Stimulated activated CD8-positive, alpha-beta memory T cell treated with anti-CD3 and anti-CD28 coated beads, Interleukin-15, amount 100 ng/mL, for 24 hours (primary cell): ENCODE results near the gene TRIM28.
"Not testable (repeated sequence)": the region's sequence is repeated elsewhere in the genome, so short reads cannot be mapped to it uniquely, and the experiment has no call there.

Experiments
- DNase-seq: peaks from one replicate; pipeline ENCODE4 v3.0.0-alpha.2; 2020; ENCODE audit warnings: low read depth

Gene TRIM28

GRCh38 chr19:58543826-58544590 is at the start of gene TRIM28:
TSS of gene TRIM28 (plus strand) at chr19:58544064. CDS start at chr19:58544758, 694 bp downstream.
- DNase-seq: peak; percentile 100

GRCh38 chr19:58497634-58498170 is 46.2 kb upstream of the TRIM28 start:
- no peak for DNase-seq

DNA sequence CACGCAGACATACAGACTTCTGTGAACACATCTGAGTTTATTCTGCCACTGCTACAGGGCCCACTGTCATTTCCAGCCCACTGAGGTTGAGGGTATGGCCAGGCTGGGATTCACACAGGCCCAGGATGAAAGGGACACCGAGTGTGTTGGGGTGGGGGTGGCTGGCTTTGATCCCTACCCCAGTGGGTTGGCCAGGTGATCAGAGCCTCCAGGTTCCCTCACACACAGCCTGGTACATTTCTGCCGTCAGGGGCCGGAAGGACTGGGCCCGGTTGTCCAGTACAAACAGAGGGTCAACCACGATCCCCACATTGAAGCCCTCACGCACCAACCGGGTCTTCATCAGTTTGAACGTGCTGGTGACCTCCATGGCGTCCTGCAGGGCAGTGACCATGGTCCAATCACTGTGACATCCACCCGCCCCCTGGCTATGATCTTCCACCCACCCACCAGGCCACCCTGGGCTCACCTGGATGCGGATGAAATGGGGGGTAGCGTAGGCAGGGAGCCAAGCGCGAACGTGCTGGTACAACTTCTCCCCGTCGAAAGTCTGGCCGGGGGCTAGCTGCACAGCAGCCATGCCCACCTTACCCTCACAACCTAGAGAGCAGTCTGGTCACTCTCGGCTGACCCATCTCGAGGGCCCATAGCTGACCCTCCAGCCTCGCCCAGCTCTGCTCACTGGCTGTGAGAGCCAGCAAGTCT is 45.4 kb upstream of the TRIM28 start:
- DNase-seq: no peak

DNA sequence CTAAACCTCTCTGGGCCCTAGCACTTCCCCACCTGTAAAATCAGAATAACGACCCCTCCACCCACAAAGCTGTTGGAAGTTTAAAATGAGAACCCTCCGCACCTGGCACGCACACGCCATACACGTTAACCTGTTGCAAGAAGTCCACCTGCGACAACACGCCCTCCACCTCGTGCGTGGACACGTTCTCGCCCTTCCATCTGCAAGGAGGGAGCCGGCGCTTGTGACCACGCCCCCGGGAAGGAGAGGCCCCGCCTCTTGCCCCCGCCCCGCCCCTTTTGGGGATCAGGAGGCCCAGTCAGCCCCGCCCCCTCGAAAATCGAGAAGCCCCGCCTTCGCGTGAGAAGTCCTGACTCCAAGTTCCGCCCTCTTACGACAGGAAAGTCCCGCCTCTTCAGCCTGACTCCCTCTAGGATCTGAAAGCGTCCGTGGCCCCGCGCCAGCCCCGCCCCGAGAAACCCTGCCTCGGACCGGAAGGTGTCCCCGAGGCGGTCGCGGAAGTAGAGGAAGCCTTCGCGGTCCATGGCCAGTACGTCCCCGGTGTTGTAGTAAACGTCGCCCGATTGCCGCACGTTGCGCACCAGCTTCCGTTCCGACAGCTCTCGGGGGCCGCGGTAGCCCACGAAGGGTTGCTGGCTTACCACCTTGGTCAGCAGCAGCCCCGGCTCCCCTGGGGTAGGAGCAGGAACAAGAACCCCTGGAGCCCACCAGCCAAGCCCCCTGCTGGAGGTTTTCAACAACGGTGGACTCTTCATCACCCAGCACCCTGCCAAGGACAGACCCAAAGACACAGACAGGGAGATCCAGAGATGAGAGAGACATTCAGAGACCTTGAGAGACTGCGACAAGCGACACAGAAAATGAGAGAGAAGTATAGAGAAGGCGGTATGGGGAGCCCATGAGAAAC is 44.6 kb upstream of the TRIM28 start:
- DNase-seq: peak; percentile 93

DNA sequence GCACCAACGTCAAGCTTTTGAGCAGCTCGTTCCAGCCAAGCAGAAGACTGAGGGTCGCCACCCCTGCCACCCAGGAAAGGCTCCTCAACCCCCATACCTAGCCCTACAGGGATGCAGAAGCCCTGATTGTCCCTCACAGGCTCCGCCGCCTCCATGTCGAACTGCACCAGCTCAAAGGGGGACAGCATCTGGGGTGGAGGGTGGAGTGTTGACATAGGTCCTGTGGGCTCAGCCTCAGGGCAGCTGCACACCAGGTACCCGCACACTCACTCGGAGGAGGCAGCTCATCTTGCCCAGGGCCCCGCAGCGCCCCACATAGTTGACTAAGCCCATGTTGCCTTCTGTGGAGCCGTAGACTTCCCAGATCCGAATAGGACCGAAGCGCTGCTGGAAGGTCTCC is 43.6 kb upstream of the TRIM28 start:
- no peak for DNase-seq

GRCh38 chr19:58507602-58508223 is 36.2 kb upstream of the TRIM28 start:
- not testable (repeated sequence) for DNase-seq

- no peak for DNase-seq
These were observed 34.2 kb upstream of the TRIM28 start for GRCh38 chr19:58509731-58510083.

DNA sequence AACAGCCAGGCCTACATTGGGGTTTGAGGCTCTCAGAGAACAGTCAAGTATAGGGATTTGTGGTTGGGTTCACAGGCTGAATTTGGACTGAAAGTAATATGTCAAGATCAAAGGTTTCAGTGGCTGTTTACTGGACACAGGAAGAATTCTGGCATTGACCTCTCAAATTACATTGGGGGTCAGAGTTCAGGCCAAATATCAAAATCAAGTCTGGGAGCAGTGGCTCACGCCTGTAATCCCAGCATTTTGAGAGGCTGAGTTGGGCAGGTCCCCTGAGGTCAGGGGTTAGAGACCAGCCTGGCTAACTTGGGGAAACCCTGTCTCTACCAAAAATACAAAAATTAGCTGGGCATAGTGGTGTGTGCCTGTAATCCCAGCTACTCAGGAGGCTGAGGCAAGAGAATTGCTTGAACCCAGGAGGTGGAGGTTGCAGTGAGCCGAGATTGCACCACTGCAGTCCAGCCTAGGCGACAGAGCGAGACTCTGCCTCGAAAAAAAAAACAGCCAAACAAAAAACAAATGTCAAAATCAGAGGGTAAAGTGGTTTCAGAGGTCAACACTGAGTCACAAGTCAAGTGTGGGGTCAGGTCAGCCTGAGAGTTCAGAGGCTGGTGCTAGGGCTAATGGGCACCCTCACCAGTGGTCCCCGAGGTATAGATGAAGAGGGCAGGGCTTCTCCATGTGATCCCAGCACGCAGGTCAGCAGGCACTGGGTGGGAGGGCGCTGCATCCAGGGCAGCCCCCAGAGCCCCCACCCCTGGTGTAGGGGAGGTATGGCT is 33.6 kb upstream of the TRIM28 start:
- DNase-seq: no peak

DNA sequence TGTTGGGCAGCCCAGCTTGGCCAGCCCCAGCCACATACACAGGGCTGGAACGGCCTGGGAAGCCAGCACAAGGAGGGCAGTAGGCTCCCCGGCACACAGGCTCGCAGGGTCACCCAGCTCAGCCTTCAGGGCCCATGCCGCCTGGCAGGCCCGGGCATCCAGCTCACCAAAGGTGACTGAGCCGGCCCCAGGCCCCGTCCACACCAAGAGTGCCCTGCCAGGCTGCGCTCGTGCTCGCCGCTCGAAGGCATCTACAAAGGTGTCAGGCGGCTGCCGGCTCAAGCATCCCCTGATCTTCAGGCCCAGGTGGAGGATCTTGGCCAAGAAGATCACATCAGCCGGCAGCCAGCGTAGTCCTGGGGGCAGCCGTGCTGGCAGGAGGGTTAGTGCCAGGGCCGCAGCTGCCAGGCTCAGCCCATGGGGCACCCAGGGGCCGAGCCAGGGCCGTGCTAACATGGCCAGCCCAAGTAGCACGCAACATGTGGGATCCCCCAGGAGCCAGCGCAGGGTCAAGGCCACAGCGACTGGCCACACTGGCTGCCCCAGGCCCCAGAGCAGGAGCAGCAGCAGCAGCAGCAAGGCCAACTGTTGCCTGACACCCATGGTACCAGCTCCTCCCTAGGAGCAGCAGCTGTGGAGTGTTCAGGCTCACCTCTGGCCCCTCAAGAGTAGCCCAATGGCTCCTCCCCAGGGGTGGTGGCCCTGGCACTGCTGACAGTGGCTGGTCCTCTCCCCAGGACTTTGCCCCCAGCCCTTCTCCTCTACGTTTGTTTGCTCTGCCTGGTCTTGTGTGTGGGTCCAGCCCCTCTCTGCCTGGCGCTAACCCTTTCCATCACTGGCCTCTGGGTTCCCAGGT is 32.3 kb upstream of the TRIM28 start, which contains the start of gene SLC27A5:
TSS of gene SLC27A5 (minus strand) at position 640 of the 856 bp plus-strand sequence. CDS start at position 603, 37 bp downstream.
- no peak for DNase-seq

DNA sequence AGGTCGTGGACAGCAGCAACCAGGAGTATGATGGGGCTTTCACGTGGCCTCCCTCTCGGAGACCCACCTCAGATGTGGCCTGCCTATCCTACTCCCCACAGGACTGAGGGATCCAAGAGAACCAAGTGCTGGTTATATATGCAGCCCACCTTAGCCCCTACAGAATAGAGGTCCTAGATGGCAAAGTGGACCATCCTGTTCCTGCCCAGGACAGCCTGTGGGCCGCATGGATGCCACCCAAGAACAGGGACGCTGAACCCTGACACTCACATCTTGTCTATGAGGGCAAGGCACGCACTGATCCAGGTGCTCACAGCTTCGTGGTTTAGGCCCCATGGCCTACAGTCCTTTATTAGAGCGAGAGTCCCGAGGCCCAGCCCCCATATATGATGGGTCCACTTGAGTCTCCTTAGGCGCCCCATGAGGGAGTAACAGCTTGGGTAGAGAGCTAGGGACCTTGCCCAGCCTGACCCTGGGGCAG is 30.6 kb upstream of the TRIM28 start:
- DNase-seq: no peak

DNA sequence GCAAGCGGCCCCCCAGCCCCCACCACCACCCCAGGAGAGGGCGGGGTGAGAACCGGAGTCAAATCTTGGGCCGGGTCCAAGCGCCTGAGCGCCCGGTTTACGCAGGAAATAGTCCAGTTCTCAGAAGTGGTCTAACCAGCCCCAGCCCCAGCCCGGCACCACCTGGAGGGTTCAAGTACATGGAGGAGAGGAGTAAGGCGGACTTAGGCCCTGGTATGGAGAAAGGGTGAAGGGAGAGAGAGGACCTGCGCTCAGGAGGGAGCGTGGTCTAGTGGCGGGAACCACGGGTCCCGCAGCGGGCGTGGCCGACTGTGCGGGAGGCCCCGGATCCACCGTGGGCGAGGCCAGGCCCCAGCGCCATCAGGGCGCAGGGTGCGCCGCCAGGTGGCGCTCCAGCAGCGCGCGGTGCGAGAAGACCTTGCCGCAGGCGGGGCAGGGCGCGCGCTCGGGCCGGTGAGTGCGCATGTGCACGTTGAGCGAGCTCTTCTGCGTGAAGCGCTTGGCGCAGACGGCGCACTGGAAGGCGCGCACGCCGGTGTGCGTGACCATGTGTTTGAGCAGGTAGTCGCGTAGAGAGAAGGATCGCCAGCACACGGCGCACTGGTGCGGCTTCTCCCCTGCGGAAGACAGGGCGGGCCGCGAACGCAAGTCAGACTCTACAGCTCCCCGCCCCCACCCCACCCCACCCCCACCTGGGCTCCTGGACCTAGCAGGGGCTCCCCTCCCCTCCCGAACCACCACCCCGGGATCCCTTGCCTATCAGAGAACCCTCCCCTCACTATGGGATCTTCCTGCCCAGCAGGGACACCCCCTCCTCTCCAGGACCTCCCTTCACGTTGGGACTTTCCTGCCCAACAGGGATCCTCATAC is 29.9 kb upstream of the TRIM28 start:
- DNase-seq: peak; percentile 95

GRCh38 chr19:58514564-58515022 is 29.3 kb upstream of the TRIM28 start:
- no peak for DNase-seq

GRCh38 chr19:58515259-58515658 is 28.6 kb upstream of the TRIM28 start:
- no peak for DNase-seq

DNA sequence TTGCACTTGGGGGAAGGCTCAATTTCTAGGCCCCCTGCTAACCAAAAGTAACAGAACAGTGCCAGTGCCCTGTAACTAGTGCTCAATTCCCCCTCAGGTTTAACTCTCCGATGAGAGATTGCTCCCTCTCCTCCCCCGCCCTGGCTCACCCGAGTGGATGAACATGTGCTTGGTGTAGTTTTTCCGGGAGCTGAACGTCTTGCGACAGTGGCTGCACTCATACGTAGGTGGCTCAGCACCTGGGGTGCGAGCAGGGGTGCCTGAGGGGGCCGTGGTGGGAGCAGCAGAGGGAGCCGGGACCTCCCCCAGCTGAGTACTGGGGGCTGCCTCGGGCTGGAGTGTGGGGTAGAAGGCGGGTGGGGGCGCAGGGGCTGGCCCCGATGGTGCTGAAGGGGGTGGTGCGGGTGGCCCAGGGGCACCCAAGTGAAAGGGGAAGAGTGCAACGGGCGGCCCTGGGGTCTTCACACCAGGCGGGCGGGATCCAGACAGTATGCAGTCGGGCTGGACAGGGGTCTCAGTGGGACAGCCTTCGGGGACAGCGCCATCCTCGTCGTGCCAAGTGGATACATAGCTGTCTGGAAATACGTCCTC is 27.5 kb upstream of the TRIM28 start:
- DNase-seq: no peak

DNA sequence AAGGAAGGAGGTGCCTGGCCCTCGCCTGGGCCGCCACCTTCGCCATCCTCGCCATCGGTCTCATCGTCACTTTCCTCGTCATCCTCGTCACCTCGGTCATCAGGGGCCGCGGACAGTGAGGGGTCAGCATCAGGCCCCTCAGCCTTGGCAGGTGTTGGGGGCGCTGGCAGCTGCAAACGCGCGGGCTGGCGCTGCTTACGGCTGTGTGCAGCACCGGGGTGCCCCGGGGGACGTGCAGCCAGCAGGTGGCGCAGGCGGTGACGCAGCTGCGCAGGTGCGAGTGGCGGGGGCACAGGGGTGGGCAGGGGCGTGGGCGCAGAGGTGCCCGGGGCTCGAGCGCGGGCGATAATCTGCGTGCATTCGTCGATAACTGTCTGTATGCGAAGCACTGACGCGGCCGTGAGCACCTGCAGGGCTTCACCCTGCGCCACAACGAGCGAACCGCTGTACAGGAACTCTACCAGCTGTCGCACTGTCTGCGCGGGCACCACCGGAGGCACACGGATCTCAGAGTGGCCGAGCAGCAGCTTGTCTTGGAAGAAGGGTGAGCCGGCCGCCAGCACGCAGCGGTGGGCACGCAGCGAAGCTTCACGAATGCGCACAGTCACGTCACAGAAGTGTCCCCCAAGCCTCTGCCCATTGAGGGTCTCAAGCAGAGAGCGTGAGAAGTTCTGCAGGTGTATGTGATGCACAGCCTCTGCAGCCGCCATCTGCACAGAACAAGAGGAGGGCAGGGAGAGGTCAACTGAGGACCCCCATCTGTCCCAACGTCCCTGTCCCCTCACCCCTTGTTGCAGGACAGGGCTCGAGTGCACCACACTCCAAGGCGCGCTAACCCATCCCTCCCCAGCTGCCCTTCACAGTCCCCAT is 26.7 kb upstream of the TRIM28 start:
- no peak for DNase-seq

DNA sequence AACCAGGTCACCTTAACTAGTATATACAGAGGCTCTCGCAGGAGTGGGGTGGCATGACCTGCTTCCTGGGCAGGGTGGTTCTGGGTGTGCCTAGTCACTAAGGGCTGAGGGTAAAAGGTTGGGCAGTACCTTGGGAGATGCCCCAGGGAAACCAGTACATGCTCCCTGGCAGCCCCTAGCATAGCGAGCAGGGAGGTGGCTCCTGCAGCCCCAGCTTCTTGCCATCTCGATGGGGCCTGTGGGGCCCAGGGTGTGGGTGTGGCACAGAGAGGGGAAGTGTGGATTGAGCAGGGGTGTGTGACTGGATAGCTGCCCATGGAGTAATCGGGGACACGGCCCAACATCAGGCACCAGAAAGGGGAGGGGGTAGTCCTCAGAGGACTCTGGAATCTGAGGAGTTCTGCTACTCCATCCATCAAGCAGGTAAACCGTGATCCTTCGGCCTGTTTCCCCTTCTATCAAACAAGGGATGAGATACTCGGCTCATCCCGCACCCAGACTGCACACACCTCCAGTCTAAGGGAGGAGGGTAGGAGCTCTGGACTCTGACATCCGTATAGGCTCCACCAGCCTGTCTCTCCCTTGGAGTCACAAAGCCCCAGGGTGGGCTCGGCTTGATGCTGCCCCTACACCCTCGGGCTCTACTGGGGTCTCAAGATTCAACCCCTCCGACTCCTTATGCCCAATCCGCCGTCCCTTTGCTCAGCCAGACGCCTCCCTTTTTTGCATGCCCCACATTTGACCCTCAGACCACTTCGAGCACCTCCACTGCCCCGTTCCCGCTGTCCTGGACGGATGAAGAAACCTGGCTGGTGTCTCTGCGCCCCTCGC is 25.4 kb upstream of the TRIM28 start:
- no peak for DNase-seq

DNA sequence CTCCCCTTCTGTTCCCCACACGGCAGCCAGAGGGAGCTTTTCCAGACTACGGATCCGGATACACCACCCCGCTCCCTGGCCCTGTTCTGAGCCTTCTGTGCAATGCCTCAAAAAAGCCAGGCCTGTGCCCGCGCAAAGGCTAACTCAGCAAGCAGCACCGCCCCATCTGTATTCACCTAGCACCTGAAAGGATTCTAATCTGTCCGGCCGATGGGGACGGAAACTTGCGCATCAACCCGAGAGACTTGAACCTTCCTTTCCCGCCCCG is 24.8 kb upstream of the TRIM28 start:
- no peak for DNase-seq
